NCI-H2107 treated with DMSO at 0.1 percent for 48 hours (cell line): ENCODE data around the gene NSD2.
A peak's percentile ranks its signal among the peaks of the same experiment; 100 is the strongest.

Experiments
- DNase-seq: peaks from one replicate; lab custom pipeline; 2025; ENCODE audit not compliant: unreplicated experiment; lab: John Stamatoyannopoulos, UW

The NSD2 gene

DNA sequence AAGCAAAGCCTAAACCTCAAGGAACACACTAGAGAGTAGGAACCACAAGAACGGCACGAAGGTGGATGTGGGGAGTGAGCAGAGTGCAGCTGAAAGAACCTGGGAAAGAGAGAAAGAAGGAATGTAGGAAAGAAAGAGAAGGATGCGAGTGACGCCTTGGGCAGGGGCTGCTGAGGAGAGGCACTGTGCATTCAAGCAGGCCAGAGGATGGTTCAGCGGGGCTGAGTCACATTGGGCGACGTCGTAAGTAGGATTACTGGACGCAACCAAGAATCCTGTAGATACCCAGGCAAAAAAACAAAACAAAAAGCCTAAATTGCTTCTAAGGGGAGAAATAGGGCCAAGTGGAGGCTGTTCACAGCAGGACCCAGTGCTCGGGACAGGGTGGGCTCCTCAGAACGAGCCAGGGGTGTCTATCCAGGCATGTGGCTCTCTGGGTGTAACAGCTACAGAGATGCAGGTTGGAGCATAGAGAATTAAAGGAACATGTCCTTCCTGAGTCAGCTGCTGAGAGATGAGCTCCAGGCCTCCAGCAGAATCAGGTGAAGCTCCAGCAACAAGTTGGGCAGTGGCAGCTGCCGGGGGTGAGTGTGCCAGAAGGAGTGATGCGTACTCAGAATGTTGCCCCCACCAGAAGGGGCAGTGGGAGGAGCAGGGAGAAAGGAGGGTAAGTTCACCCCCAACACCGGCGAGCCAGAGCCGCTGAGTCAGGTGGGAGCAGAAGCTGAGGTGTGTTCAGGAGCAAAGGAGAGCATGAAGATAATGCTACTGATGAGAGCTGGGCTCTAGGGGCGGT is 98.9 kb downstream of the NSD2 start:
- DNase-seq, result no peak

DNA sequence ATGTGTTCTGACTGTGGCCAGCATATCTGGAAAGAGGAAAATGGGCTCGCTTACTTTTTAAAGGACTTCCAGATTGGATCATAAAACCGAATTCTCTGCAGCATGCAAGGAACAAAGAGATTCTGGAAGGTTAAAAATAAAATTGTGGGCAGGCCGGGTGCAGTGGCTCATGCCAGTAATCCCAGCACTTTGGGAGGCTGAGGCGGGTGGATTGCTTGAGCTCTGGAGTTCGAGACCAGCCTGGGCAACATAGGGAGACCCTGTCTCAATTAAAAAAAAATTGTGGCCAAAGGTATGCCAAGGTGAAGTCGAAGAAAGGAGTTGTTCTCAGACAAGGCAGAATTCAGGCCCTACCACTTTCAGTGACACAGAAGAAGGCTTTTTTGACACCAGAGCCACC is 99.7 kb downstream of the NSD2 start:
- DNase-seq, result no peak

DNA sequence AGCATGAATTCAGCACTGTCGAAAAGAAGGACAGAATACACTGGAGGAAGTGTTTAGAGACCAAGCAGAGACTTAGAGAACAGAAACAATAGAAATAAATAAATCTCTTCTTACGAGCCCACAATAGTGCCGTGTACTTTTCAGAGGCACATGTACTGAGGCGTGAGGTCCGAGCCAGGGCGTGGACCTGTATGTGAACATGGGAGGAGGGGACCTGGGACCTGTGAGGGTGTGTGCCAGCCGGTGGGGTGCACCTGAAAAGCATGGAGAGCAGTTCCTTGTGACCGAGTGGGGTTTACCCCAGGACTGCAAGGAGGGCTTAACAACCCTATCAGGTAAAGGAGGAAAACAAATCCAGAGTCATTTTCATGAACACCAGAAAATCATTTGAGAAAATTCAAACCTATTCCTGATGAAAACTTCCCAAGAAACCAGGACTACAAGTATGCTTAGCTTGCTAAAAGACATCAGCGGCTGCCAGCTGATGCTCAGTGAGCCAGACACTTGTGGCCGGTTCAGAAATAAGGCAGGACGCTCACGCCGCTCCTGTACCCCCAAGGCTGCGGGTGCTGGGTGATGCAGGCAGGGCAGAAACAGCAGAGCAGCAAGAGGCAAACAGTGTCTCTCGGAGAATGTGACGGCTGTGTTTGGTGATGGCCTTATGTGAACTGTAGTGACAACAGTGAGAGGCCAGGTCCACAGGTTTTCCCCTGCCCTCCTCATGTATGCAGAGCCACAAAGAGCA is 100.4 kb downstream of the NSD2 start:
- no peak for DNase-seq

DNA sequence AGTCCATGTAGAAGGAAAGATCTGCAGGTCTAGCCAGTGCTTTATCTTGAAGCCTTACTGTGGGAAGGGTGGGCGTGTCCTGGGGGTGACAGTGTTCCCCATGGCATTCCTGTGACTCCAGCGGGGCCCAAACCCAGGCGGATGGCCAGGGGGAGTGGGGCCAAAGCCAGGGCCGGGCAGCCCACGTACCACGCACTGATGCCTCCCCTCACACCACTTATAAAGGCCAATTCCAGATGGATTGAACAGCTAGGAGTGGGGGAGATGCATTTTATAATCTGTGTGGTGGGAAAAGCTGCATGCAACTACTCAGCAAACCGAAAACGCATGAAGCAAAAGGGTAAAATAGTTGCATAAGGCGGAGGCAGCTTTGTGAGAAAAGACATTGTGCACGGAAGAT is 101.2 kb downstream of the NSD2 start:
- DNase-seq, result no peak

- no peak for DNase-seq
Measured at GRCh38 chr4:1973218-1973617, 102.0 kb downstream of the NSD2 start.

GRCh38 chr4:1973661-1974060 is 102.5 kb downstream of the NSD2 start:
- no peak for DNase-seq

GRCh38 chr4:1974840-1975239 is 103.6 kb downstream of the NSD2 start:
- no peak for DNase-seq

- DNase-seq, result peak; percentile 12
Measured at GRCh38 chr4:1975391-1975801, 104.2 kb downstream of the NSD2 start.

DNA sequence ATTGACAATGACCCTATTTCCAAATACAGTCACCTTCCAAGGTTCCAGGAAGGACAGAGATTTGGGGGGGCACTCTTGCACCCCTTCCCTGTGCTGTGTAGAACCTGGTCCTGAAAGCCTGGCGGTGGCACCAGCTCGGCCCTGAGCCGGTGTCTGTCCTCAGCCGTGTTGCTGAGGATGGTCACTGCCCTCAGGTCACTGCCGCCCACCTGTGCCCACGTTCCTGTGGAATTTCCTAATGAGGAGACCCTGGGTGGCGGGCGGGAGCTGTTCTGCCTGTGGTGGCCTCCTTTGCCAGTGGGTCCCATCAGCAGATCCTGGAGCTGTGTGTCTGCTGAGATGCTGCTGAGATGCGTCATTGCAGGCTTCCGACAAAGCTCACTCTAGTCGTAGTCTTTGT is 104.7 kb downstream of the NSD2 start:
- no peak for DNase-seq

DNA sequence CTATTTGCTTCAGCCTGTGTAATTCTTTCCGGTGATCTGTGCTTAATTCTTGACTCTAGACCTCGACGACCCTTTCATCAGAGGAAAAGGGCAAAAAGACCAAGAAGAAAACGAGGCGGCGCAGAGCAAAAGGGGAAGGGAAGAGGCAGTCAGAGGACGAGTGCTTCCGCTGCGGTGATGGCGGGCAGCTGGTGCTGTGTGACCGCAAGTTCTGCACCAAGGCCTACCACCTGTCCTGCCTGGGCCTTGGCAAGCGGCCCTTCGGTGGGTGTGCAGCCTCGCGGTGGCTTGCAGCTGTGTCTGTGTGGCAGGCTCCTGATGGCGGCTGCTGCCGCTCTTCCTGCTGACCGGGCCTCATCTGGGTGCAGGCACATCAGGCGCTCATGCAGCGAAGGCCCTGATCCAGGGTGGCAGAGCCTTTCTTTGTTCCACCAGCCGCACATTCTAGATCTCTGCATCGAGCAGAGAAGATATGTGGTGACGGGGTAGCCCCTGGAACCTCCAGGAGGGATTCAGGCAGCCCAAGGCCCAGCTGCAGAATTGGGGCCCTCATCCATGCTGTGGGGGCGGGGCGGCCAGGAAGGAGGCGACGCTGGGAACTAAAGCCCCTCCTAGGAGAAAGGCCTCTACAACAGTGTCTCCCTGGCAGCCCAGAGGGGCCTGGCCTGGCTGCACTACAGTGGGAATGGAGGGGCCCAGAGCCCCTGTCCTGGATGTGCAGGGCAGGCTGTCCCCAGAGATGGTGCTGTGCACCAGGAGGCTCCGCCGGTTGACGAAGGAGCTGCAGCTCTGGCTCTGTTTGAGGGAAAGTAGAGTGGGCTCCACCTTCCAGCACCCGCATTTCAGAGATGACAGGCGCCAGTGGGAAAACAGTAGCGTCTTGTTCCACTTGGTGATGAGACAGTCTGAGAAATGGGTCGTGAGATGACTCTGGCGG is 105.5 kb downstream of the NSD2 start:
- DNase-seq, result no peak

- no peak for DNase-seq
Measured at GRCh38 chr4:1978226-1978625, 107.0 kb downstream of the NSD2 start.

- no peak for DNase-seq
Measured at GRCh38 chr4:1978741-1979476, 107.7 kb downstream of the NSD2 start.

DNA sequence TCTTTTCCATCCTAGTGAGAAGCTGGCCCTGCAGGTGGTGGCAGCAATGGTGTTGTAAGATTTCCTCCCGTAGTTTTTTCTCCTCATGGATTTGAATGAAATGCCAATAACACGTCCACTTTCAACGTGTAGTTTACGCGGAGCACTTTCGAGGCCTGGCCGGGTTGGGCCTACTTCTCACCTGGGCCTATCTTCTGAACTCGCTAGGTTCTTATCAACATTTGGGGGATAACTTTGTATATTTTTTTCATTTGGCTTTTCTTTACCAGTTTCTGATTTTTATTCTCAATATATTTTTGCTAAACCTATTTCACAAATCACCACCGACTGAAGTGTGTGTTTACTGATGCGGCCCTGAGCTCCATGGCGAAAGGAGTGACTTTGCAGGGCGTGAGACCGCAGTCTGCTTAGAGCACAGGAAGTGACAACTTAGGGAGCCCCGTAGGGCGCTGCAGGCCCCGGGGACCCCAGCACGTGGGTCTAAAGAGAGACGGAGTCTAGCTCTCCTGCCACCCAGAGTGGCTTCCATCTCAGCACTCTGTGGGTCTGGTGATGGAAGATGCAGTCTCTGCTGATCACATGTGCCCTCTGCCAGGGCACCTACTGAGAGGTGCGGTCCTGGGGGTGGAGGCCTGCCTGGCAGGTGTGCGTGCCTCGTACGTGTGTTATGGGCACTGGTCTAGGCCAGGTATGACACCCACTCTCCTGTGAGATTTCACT is 108.4 kb downstream of the NSD2 start:
- no peak for DNase-seq

DNA sequence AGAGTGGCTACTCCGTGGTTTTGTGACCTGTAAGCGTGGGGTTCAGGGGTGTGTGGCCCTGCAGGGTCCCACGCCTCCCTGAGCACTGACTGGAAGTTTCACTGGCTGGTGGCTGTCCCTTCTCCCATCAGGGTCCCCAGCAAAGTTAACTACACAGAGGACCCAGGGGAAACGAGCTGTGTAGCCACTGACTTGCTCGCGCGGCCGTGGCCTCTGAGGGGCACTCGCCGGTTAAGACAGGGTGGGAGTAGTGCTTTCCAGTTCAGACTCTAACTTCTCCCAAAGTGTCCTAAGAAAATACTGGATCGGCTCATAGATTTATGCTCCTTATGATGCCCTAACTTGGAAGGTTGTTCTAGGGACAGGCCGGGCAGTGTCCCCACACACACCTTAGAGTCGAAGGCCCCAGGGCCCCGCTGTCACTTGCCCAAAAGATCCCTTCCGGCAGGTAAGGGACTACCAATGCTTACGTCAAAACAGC is 109.4 kb downstream of the NSD2 start:
- DNase-seq, result no peak

GRCh38 chr4:1981251-1982058 is 110.3 kb downstream of the NSD2 start:
- DNase-seq, result no peak

GRCh38 chr4:1982124-1983052 is 111.2 kb downstream of the NSD2 start:
- DNase-seq, result no peak

GRCh38 chr4:1983053-1983845 is 112.1 kb downstream of the NSD2 start:
- DNase-seq, result no peak
